Measurements from ENCODE around the gene PIGQ. TPM values are rescaled to one million over a fixed set of nuclear protein-coding genes. Genes with fewer than 3 reads are reported as not detected.

PIGQ gene
- total and polyA plus RNA-seq, 2 of the 8 experiments (the other 6 are each of a cell fraction or from before 2014, with no cell fraction given) = 36.0 to 49.2 TPM

- TF ChIP-seq EZH2 (IDR thresholded peaks at IDR 0.05; ENCODE audit: low read depth, low read length, severe bottlenecking) (no peak), HDAC6 (IDR thresholded peaks at IDR 0.05; ENCODE audit: low read depth, low read length) (no peak), CHD7 (IDR thresholded peaks at IDR 0.05; ENCODE audit: insufficient replicate concordance, low read length) (no peak), TEAD4 (IDR thresholded peaks at IDR 0.05; ENCODE audit: low read depth, low read length) (no peak), BRCA1 (IDR thresholded peaks at IDR 0.05; ENCODE audit: low read depth, low read length) (no peak)
These were observed 48.9 kb upstream of the PIGQ start (continued) for GRCh38 chr16:520847-521246.

Data from H1 (cell line).